Islet of Langerhans (tissue), 1 donor: ENCODE results near the gene C4orf36.
"Not testable (repeated sequence)": the region's sequence is repeated elsewhere in the genome, so short reads cannot be mapped to it uniquely, and the experiment has no call there.

Experiments used
- FAIRE-seq: peaks from one replicate; lab custom pipeline; 2011; peaks lifted over from hg19 to GRCh38; lab: Jason Lieb, UNC

Gene C4orf36

DNA sequence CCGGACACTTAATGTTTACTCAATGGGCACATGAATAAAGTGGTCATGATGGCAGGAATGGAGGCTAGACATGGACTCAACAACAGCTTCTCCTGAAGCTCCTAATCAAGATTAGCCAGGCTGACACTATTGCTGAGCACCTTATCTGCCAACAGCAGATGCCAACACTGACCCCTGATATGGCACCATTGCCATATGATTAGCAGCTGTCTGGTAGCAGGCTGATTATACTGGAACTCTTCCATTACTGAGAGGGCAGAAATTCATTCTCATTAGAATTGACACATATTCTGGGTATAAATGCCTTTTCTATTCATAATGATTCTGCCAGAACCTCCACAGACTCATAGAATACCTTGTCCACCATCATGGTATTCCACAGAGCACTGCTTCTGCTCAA is 24.2 kb upstream of the C4orf36 start:
- FAIRE-seq: no peak

DNA sequence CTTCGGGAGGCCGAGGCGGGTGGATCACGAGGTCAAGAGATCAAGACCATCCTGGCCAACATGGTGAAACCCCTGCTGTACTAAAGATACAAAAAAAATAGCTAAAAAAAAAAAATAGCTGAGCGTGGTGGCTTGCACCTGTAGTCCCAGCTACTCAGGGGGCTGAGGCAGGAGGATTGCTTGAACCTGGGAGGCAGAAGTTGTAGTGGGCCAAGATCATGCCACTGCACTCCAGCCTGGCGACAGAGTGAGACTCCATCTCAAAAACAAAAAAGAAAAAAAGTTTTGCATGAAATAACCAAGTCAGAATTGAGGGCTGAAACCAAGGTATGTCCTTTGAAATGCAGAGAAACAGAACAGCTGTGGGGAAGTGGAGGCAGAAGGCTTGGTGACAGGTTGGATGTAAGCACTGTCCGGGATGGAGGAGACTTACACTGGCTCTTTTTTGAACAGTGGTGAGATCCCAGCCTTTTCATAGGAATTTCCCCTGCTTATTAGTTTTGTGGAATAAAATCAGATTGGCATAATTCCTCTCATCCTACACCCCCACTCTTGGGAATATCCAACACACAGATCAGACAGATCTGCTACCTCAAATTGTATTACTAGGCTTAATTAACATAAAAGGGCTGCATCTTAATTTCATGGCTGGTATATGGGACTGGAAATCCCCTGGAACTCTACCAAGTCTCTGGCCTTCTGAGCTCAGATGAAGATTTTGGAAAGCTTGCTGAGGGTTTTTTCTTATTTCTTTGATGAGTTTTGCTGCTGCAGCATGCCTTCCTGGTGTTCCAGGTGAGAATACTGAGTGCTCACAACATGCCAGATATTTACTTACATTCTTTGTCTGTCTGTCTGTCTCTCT is 18.8 kb upstream of the C4orf36 start:
- FAIRE-seq: no peak

DNA sequence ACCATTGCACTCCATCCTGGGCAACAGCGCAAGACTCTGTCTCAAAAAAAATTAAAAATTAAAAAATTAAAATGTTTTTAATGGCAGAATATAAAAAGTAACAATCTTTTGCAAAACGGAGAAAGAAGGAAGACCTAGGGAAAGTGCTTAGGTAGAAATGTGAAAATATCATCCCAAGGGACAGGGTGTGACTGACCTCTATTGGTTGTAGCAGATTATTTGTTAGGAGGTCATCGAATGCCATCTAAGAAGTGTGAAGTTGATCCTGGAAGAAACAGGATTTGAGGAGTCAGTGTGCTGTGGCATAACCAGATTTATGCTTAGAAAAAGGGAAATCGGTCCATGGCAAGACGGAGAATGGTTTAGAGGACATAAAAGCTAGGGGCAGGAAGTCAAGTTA is 18.1 kb upstream of the C4orf36 start:
- FAIRE-seq: no peak

DNA sequence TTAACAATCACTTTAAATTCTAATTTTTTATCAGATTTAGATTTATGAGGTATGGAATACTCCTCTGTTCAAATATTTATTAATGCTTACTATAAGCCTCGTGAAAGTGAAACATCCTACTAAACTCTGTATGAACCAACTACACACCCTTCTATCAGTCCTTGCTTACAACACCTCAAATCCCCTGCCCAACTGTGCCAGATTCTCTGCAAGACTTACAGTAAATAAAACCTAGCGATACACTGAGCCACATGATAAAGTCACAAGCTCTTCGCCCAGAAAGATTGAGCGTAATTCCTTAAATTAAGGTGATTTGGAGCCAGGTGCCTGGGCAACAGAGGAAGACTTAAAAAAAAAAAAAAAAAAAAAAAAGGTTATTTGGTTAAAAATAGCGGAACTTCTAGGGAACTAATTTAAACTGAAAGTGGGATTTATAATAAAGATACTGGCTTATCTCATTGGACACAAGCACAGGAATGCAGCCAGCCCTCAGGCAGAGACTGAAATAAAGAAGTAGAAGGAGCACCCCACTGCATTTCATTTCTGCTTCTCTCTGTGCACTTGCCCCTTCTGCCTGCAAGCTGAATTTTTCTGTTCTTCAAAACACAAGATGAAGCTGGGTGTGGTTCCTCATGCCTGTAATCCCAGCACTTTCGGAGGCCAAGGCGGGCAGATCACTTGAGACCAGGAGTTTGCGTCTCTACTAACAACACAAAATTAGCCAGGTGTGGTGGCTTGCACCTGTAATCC is 17.5 kb upstream of the C4orf36 start:
- FAIRE-seq: no peak

DNA sequence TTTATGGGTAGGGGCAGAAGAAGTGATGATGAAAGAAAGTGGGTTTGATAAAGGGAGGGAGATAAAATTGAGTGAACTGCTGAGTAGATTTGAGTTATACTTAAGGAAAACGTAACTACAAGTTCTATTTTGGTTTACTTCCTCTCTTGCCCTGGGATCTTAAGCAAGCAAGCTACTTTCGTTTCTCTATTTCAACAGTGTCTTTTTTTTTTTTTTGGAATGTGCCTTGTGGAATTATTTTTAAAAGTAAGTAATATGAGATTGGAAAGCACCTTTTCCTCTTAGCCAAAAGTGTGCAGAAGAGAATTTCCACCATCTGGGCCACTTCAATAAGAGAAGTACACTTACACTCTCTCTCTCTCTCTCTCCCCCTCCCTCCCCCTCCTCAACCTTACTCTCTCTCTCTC is 16.0 kb upstream of the C4orf36 start:
- FAIRE-seq: no peak

DNA sequence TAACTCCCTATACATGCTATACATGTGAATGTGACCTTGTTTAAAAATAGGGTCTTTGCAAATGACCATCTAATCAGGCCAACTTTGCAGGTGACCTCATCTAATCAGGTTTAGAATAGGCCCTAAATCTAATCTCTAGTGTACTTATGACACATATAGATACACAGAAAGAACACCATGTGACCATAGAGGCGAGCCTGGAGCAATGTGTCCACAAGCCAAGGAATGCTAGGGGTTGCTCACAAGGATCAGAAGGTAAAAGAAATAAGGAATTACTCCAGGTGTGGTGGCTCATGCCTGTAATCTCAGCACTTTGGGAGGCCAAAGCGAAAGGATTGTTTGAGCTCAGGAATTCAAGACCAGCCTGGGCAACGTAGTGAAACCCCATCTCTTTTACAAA is 9.6 kb upstream of the C4orf36 start:
- no peak for FAIRE-seq

DNA sequence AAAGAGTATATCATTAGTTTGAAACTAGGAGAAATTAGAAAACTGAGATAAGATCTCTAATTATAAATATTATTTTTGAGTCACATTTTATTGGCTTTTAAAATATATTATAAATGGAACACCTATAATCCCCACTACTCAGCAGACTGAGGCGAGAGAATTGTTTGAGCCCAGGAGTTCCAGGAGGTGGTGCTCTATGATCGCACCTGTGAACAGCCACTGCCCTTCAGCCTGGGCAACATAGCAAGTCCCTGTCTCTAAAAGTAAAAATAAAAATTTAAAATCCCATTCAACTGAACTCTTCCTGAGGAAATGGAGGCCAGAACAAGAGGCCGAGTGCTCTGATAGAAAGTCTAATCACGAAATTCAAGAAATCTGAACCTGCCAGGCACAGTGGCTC is 6.3 kb upstream of the C4orf36 start:
- peak; percentile 13 for FAIRE-seq

DNA sequence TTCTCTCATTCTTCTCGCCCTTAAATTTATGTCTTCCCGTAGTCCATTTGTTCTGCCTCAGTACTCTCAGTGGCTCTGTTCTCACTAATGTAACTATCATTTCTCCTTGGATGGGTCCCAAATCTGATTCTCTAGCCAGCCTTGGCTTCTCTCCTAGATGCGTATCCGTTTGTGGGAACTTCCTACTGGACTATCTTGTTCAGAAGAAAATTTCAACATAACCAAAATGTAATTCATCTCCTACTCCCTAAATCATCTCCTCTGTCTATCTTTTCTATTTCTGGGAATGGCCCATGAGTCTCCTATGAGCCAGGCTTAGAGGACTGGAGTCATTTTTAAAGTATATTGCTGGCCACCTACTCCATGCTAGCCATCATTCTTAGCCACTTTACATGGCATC is 4.4 kb upstream of the C4orf36 start:
- FAIRE-seq: no peak

DNA sequence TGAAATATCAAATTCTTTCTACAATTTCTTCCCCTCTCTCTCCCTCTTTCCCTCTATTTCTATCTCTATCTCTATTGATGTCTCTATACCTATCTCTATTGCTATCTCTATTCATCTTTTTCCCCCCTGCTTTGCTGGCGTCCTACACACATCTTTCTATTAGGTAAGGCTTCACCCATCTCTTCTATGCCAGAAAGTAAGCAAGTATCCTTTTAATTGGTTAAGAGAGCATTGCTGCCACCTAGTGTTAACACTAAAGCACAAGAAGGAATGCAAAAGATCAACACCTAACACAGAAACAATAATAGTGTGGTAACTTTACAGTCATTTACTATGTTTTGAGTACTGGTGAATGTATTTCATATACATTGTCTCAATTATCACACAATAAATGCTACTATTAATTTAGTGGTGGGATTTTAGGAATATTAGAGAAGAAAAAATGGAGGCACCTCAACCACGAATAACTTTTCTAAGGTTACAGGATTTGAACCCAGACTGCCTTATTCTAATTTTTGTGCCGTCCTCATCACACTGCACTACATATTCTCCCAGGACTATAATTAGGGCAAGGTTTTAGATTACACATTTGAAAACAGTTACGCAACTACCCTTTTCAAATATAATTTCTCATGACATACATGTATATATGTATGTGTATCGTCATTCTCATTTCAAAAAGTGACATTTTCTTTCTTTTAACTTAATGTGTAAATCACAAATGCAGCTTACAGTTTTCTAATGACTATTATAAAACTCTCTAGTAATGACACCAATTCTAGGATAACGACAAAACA is 3.7 kb upstream of the C4orf36 start:
- FAIRE-seq: peak; percentile 95

DNA sequence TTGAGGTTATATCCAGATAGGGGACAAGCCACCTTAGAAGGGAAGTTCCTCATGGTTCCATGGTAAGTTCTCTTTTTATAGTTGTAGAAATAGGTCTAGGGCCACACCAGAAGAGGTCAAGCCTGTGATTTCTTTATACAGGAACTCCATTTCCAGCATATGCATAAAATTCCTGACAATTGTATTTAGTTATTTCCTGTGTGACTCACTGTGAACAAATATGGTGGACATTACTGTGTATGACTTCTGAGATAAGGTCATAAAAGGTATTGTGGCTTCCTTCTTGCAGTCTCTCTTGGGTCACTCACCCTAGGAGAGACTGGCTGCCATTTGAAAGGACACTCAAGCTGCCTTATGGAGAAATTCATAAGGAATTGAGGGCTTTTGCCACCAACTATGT is 2.2 kb upstream of the C4orf36 start:
- FAIRE-seq: no peak

DNA sequence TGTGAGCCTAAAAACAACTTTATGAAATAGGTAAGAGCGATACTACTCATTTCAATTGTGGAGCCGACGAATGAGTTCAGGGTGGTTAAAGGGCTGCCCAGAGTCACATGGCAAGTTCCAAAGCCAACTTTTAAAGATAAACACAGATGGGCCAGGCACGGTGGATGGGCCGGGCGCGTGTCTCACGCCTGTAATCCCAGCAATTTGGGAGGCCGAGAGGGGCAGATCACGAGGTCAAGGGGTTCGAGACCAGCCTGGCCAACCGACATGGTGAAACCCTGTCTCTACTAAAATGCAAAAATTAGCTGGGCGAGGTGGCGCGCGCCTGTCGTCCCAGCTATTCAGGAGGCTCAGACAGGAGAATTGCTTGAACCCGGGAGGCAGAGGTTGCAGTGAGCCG is 914 bp upstream of the C4orf36 start:
- no peak for FAIRE-seq

DNA sequence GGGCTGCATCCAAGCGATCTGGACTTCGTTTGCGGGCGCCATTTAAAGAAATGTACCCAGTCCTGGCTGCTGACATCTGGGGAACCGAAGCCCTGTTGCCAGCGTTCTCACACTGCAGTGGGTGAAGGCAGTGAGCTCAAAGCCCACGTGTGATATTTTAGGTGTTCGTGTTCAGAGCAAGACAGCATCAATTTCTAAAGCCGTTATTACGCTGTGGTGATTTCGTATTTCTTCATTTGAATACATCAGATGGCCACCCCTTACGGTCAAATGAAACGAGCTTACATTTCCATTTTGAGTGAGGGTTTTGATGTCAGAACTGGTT is 376 bp upstream of the C4orf36 start:
- no peak for FAIRE-seq

DNA sequence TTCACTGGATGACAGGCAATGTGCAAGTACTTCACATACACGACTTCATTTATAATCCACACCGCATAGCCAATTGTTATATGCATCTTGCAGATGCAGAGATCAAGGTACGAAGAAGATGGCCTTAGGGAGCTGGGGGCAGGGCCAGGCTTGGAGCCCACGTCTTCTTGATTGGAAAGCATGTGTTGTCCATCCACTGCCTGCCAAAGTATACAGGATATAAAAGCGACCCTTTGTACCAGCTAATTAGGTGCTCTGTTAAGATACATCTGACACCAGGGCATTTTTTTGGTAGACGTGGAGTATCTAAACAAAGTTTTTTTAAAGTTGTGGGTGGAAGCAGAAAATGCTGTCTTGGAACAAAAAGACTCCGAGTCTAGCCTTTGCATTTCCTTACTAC is 1.4 kb downstream of the C4orf36 start:
- FAIRE-seq: no peak

DNA sequence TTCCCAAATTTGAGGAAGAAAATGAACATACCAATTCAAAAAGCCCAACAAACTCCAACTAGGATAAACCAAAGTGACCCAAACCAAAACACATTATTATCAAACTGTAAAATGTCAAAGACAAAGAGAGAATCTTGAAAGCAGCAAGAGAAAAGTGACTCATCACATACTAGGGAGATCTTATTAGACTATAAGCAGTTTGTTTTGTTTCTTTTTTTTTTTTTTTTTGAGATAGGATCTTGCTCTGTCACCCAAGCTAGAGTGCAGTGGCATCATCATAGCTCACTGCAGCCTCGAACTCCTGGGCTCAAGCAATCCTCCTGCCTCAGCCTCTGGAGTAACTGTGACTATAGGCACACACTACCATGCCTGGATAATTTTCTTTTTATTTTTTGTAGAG is 12.6 kb downstream of the C4orf36 start:
- FAIRE-seq: no peak

DNA sequence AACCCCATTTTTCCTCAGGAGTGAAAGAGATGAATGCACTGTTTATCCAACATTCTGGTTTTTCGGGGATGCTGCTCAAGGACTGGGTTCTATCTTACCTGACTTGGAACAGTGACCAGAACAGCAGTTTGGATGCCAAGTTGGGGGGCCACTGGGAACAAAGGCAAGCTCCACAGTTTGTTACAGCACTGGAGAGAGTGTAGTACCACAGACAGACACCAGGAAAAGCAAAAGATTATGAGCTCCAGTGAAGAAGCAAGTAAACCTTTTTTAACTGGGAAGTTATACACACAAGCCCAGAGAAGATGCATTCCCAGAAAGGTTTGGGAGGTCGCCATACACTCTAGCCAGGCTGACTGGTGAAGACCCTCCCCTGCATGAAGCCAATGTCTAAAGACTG is 13.6 kb downstream of the C4orf36 start:
- no peak for FAIRE-seq

DNA sequence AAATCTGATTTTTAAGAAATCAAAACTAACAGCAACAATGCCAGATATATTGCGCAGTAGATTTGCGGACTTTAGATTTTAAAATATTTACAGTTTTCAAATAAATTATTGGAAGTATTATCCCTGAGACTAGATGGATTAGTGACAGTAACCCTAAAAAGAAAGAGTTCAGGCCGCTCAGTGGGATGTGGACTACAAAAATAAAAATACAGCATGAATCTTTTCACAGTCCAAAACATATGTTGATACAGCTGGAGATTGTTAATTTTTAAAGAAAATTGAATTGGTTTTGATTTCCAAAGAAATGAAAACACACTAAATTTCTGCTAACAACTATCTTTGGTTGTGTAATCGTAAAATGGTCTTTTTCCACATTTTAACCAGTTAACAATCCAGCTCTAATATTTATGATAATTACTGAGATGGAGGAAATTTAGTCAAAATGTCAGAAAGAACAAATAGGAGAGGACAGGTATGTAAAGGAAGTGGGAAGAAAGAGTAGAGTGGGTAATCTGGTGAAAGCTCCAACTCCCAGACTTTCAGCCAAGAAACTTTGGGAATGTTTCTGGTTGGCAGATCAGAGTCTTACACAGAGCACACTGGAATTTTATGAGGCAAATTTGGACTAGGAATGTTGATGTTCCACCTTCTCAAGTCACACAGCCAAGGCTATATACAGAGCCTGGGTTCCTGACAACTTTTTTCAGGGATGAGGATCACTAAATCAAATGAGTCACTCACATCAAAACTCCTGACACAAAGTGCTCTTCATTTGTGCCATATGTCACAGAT is 15.1 kb downstream of the C4orf36 start:
- no peak for FAIRE-seq

DNA sequence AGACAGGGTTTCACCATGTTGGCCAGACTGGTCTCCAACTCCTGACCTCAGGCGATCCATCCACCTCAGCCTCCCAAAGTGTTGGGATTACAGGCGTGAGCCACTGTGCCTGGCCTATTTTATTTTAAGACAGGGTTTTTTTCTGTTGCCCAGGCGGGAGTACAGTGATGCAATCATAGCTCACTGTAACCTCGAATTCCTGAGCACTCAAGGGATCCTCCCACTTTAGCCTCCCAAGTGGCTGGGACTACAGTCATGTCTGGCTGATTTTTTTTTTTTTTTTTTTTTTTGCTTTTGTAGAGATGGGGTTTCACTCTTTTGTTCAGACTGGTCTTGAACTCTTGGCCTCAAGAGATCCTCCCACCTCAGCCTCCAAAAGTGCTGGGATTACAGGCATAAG is 16.8 kb downstream of the C4orf36 start:
- FAIRE-seq: not testable (repeated sequence)

DNA sequence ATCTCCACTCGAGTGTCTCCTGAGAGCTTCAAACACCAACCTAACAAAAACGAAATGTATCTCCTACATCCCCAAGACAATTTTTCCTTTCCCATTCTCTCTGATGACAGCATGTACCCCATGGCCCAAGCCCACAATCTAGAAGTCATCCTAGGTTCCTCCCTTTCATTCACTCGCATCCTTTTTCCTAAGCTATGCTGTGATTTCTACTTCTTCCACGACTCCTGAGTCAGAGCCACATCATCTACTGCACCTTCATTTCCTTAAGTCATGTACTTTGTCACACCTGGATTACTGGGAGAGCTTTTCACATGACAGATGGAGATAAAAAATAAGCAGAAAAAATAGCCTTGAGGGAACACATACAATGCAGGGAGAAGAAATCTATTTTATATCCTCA is 20.1 kb downstream of the C4orf36 start:
- FAIRE-seq: no peak

DNA sequence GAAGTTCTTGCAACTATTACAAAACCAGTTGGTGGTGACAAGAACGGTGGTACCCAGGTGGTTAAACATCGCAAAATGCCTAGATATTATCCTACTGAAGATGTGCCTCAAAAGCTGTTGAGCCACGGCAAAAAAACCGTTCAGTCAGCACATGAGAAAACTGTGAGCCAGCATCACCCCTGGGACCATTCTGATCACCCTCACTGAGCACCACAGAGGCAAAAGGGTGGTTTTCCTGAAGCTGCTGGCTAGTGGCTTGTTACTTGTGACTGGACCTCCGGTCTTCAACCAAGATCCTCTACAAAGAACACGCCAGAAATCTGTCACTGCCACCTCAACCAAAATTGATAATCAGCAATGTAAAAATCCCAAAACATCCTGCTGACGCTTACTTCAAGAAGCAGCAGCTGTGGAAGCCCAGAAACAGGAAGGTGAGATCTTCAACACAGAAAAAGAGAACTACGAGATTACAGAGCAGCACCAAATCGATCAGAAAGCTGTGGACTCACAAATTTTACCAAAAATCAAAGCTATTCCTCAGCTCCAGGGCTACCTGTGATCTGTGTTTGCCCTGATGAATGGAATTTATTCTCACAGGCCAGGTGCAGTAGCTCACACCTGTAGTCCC is 21.7 kb downstream of the C4orf36 start:
- no peak for FAIRE-seq

DNA sequence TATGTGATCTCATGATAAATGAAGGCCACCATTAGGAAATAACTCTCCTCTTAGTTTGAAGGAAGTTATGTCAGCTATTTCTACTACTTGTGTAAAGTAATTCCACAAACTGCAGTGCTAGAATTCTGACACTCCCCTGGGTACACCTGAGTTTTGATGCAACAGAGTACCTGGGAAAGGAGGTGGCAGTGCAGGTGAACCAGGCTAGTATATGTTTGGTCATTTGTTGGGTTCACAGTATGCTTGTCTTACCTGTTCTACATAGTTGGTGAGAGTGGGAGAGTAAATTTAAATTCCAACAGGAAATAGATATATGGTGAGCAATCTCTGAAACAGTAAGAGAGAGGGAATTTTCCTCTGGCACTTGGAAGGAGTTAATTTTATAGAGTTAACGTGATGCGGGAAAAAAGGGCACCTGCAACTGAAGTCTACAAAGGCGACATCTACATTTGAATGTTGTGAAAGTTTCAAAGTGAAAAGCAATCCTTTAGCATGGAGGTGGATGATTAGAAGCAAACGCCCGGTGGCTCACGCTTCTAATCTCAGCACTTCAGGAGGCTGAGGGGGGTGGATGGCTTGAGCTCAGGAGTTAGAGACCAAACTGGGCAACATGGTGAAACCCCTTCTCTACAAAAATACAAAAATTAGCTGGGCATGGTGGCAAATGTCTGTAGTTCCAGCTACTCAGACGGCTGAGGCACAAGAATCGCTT is 34.7 kb downstream of the C4orf36 start:
- FAIRE-seq: no peak

DNA sequence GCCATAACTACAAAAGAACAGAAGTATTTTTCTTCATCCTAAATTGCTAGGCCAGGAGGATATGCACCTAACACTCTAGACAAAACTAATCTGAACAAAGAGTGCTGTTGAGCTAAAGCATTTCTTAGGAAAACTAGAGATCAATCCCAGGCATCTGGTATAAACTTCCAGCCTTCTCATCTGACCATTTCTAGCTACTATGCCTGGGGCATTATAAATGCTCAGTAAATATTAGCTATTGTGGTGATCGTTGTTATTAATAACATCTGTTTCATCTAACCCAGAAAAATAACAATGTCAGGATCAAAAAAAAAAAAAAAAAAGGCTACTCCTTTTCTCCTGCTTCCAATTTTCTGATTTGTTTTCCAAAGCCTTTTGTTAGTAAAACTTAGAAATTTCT is 35.3 kb downstream of the C4orf36 start:
- no peak for FAIRE-seq
